A549 (cell line): Measurements from ENCODE around the gene FRS3. TPM values are rescaled to one million over a fixed set of nuclear protein-coding genes. Genes with fewer than 3 reads are reported as not detected.
A peak's percentile ranks its signal among the peaks of the same experiment; 100 is the strongest.

ENCODE experiments used
- ATAC-seq, 2 experiments: fragments of 200-7000 bp in 1 of 2; fragments of >200 bp in 1 of 2; cut with Nextera tagmentation in 1 of 2; cut with Tn5 transposase in 1 of 2; 3 replicates each; pipeline versions ENCODE4 v1.8.0 to v1.9.1; 2018 to 2020; ENCODE audit warnings: mild to moderate bottlenecking in 1 of 2, moderate library complexity in 1 of 2
- CTCF ChIA-PET: fragments of 300-600 bp; sonication (Branson Sonifier 250); formaldehyde crosslinking; extraction: SDS; loops from one replicate; lab custom pipeline; 2021; ENCODE audit warnings: antibody characterized with exemption, inconsistent platforms; lab: Yijun Ruan, JAX
- POLR2A ChIA-PET: fragments of 350-600 bp; formaldehyde crosslinking; extraction: SDS; loops from one replicate; lab custom pipeline; 2021; ENCODE audit warnings: antibody characterized with exemption, inconsistent platforms; lab: Yijun Ruan, JAX
- DNase-seq, 2 experiments: peaks; one replicate each; pipeline versions ENCODE4 v3.0.0 to v3.0.0-alpha.2; 2011 to 2016; ENCODE audit warnings: low read depth in 1 of 2, low spot score in 1 of 2
- FAIRE-seq: peaks from 2 replicates; lab custom pipeline; 2011; peaks lifted over from hg19 to GRCh38; lab: Jason Lieb, UNC
- H3K27ac ChIP-seq, 2 experiments: fragments of >200 bp; sonication (Bioruptor Twin); formaldehyde crosslinking; 3 replicates each; pipeline ENCODE4 v1.5.1; 2016 to 2017
- H3K4me1 ChIP-seq: fragments of >200 bp; sonication (Bioruptor Twin); formaldehyde crosslinking; 3 replicates; pipeline ENCODE4 v1.6.1; 2016
- H3K4me2 ChIP-seq: fragments of >200 bp; sonication (Bioruptor Twin); formaldehyde crosslinking; 3 replicates; pipeline ENCODE4 v1.6.1; 2016
- H3K4me3 ChIP-seq: fragments of >200 bp; sonication (Bioruptor Twin); formaldehyde crosslinking; 3 replicates; pipeline ENCODE4 v1.5.1; 2016
- H3K9me3 ChIP-seq: fragments of >200 bp; sonication (Bioruptor Twin); formaldehyde crosslinking; 3 replicates; pipeline ENCODE4 v1.6.1; 2016
- CHD2 ChIP-seq: fragments of 150-350 bp; IDR thresholded peaks from 2 replicates; pipeline ENCODE4 v1.6.1; 2014; ENCODE audit warnings: low read length; ENCODE audit not compliant: partially characterized antibody
- EHF ChIP-seq: fragments of 250-450 bp; sonication (Bioruptor Pico); IDR thresholded peaks from 2 replicates; pipeline ENCODE4 v1.5.0; 2020; ENCODE audit warnings: mild to moderate bottlenecking
- ESRRA ChIP-seq: fragments of 150-350 bp; IDR thresholded peaks from 2 replicates; pipeline ENCODE4 v1.6.1; 2014; ENCODE audit warnings: mild to moderate bottlenecking, low read length, borderline replicate concordance
- FOSB ChIP-seq: fragments of 250-450 bp; sonication (Bioruptor Pico); IDR thresholded peaks from 2 replicates; pipeline ENCODE4 v1.5.0; 2020; ENCODE audit warnings: mild to moderate bottlenecking, moderate library complexity
- FOSL2 ChIP-seq, 2 experiments: fragments of 450-650 bp in 1 of 2; fragments of >200 bp in 1 of 2; sonication (Bioruptor Twin) in 1 of 2; formaldehyde crosslinking; IDR thresholded peaks; 2 replicates each; pipeline versions ENCODE4 v1.5.0 to v1.6.1; 2016 to 2020; ENCODE audit warnings: mild to moderate bottlenecking in 1 of 2, moderate library complexity in 1 of 2
- HEYL ChIP-seq: fragments of 250-450 bp; sonication (Bioruptor Pico); IDR thresholded peaks from 2 replicates; pipeline ENCODE4 v1.8.0; 2021; ENCODE audit warnings: mild to moderate bottlenecking, moderate library complexity
- HOXA7 ChIP-seq: fragments of 250-450 bp; sonication (Bioruptor Pico); IDR thresholded peaks from 2 replicates; pipeline ENCODE4 v1.5.0; 2020; ENCODE audit warnings: mild to moderate bottlenecking, moderate library complexity
- HOXB13 ChIP-seq: fragments of 250-450 bp; sonication (Bioruptor Pico); IDR thresholded peaks from 2 replicates; pipeline ENCODE4 v1.5.0; 2020; ENCODE audit warnings: low read depth, mild to moderate bottlenecking, moderate library complexity
- JUN ChIP-seq, 2 experiments: fragments of >200 bp; sonication (Bioruptor Twin); formaldehyde crosslinking; IDR thresholded peaks; 2 replicates in 1 of 2; 3 replicates in 1 of 2; pipeline ENCODE4 v1.6.1; 2016 to 2017
- MAFK ChIP-seq: fragments of 450-650 bp; IDR thresholded peaks from 2 replicates; pipeline ENCODE4 v1.6.1; 2014; ENCODE audit not compliant: partially characterized antibody
- NFE2L2 ChIP-seq: fragments of 150-350 bp; conservative IDR thresholded peaks from 2 replicates; pipeline ENCODE4 v1.6.1; 2014; ENCODE audit warnings: low read length
- POLR2A ChIP-seq: IDR thresholded peaks from 2 replicates; pipeline ENCODE4 v1.6.1; 2012; ENCODE audit warnings: mild to moderate bottlenecking, low read length
- RARB ChIP-seq: fragments of 250-450 bp; sonication (Bioruptor Pico); IDR thresholded peaks from 2 replicates; pipeline ENCODE4 v1.8.0; 2021; ENCODE audit warnings: mild to moderate bottlenecking, moderate library complexity
- REST ChIP-seq: fragments of 200-600 bp; sonication (generic); IDR thresholded peaks from 2 replicates; pipeline ENCODE4 v1.6.1; 2016; ENCODE audit warnings: antibody characterized with exemption, mild to moderate bottlenecking, moderate library complexity
- SMC3 ChIP-seq: fragments of >200 bp; sonication (Bioruptor Twin); formaldehyde crosslinking; IDR thresholded peaks from 3 replicates; pipeline ENCODE4 v1.6.1; 2018; ENCODE audit warnings: inconsistent platforms
- TP53 ChIP-seq: fragments of 250-450 bp; sonication (Bioruptor Pico); IDR thresholded peaks from 2 replicates; pipeline ENCODE4 v1.5.0; 2021; ENCODE audit warnings: mild to moderate bottlenecking, moderate library complexity
- USF2 ChIP-seq: fragments of 450-650 bp; IDR thresholded peaks from 2 replicates; pipeline ENCODE4 v1.6.1; 2014; ENCODE audit warnings: antibody characterized with exemption
- ZFP36 ChIP-seq: fragments of 450-650 bp; IDR thresholded peaks from 2 replicates; pipeline ENCODE4 v1.6.1; 2014; ENCODE audit warnings: borderline replicate concordance; ENCODE audit not compliant: partially characterized antibody
- ZNF302 ChIP-seq: fragments of 250-450 bp; sonication (Bioruptor Pico); IDR thresholded peaks from 2 replicates; pipeline ENCODE4 v1.9.0; 2021; ENCODE audit warnings: inconsistent platforms, mild to moderate bottlenecking, moderate library complexity
- WGBS: methylation state at CpG from one replicate; pipeline ENCODE4 v1.1.6; 2017; ENCODE audit errors: missing lambda C conversion rate; 5-methylcytosine and 5-hydroxymethylcytosine counted together
- polyA plus RNA-seq, 4 experiments: library from polyadenylated mRNA; depleted of rRNA in 3 of 4; stranded (reverse); fragments of >200 nt; fragmentation: RNase III in 1 of 4; extraction: RNeasy Plus Mini Kit Qiagen cat#74134 plus additional on column Dnase treatment in 1 of 4; gene quantifications; 2 replicates in 3 of 4; 3 replicates in 1 of 4; pipeline ENCODE4 v1.2.3, GENCODE V29; 2011 to 2017
- TF ChIP-seq, protein P1 (sequence below): fragments of 250-450 bp; sonication (Bioruptor Pico); IDR thresholded peaks from 2 replicates; pipeline ENCODE4 v1.5.0; 2020; ENCODE audit warnings: low read depth, mild to moderate bottlenecking, moderate library complexity
- TF ChIP-seq, protein P2 (sequence below): fragments of >200 bp; sonication (Bioruptor Twin); formaldehyde crosslinking; IDR thresholded peaks from 2 replicates; pipeline ENCODE4 v1.6.1; 2016
- TF ChIP-seq, protein P3 (sequence below): fragments of >200 bp; sonication (Bioruptor Twin); formaldehyde crosslinking; IDR thresholded peaks from 3 replicates; pipeline ENCODE4 v1.5.1; 2016

The FRS3 gene
- polyA plus RNA-seq, 2 of the 4 experiments (the other 2 are of a cell fraction) = 1.9 to 2.0 TPM

DNA sequence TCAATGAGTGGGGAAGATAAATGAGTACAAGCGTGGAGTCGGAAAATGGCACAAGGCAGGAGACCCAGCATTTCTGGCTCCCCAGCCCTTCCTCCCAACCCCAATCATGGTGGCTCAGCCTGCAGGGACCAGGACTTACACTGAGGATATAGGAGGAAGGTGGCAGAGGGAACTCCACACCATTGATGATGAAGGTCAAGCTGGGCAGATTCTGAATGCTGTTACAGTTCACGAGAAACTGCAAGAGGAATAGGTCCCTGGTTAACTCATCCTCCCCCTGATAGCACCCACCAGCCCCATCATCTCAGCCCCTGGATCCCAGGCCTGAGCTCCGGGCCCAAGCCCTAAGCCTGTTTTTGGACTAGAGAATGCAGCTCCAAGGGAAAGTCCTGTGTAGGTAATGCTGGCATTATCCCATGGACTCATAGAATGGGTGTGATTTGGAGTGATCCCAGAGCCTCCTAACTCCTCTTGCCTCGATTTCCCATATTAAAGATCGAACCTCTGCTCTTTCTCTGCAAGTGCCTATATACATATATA, 42.0 kb downstream of the FRS3 start:
- TF ChIP-seq FOSB (CRISPR knock-in tag) (no peak), TP53 (CRISPR knock-in tag) (no peak), MAFK (no peak), NFE2L2 (no peak), HEYL (CRISPR knock-in tag) (no peak), SMC3 (no peak), ZNF302 (CRISPR knock-in tag) (no peak), CHD2 (no peak), USF2 (no peak), RARB (CRISPR knock-in tag) (no peak)
- TF ChIP-seq, protein P1, sequence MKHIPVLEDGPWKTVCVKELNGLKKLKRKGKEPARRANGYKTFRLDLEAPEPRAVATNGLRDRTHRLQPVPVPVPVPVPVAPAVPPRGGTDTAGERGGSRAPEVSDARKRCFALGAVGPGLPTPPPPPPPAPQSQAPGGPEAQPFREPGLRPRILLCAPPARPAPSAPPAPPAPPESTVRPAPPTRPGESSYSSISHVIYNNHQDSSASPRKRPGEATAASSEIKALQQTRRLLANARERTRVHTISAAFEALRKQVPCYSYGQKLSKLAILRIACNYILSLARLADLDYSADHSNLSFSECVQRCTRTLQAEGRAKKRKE (CRISPR knock-in tag) = no peak
- Histone ChIP-seq H3K4me3 (no peak overlapping the region), H3K4me1 (peaks cover 39% of the 10 kb centered on the region), H3K9me3 (no peaks in the 10 kb centered on the region), H3K4me2 (no peak overlapping the region), H3K27ac (no peak overlapping the region)
- WGBS = 83% methylated on average over 5 of the region's 6 CpGs
- ChIA-PET CTCF (interaction anchor here (0.8 to 1.0 kb wide), 2 partner anchors 38 to 366 kb away, joined by 3 to 4 read pairs; no protein-coding TSS in a partner anchor), POLR2A (no interaction called here)
- DNase-seq (no peak), FAIRE-seq (no peak), ATAC-seq (no peak)

- DNase-seq (no peak), FAIRE-seq (no peak), ATAC-seq (no peak)
- 78% methylated on average over 13 of the region's 13 CpGs for WGBS
- H3K4me1 ChIP-seq = peaks cover 39% of the 10 kb centered on the region
- CTCF ChIA-PET = interaction anchor here (1.0 to 3.9 kb wide), 5 partner anchors 9 to 365 kb away, joined by 3 to 18 read pairs (median 8); no protein-coding TSS in a partner anchor
- TF ChIP-seq ZFP36 (peak; percentile 25), ZNF302 (CRISPR knock-in tag) (no peak), USF2 (no peak)
- H3K27ac ChIP-seq = no peak overlapping the region
- no peaks in the 10 kb centered on the region for H3K9me3 ChIP-seq
- H3K4me2 ChIP-seq = no peak overlapping the region
- H3K4me3 ChIP-seq = no peak overlapping the region
- POLR2A ChIA-PET = no interaction called here
Measured at GRCh38 chr6:41736800-41737555, 42.7 kb downstream of the FRS3 start.

DNA sequence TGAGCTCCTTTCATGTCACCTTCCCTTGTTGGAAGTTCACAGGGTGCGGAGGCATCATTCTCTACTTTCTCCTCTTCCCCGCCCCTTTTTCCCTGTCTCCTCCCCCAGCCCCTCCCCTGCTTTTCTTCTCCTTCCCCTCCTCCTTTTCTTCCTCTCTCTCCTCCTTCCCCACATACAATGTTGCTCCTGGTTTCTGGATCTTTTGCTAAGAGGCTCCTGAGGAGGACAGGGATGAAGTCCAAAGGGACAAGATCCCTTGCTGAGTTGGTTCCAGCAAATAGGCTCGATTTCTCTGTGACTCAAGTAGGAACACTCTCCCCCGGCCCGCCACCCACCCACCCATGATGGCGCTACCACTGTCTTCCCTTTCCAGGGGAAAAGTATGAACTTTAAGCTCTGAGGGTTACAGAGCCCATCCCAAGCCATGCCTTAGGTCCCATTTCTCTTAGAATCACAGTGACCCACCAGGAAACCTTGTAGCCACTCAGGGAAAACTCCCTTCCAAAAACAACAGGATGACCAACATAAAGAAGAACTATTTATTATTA, 43.4 kb downstream of the FRS3 start:
- DNase-seq (no peak), FAIRE-seq (no peak), ATAC-seq (no peak)
- ChIA-PET CTCF (interaction anchor here (1.2 to 4.1 kb wide), 6 partner anchors 9 to 50 kb away, joined by 3 to 54 read pairs (median 8); no protein-coding TSS in a partner anchor), POLR2A (no interaction called here)
- WGBS = 75% methylated on average over 5 of the region's 6 CpGs
- TF ChIP-seq, protein P2, sequence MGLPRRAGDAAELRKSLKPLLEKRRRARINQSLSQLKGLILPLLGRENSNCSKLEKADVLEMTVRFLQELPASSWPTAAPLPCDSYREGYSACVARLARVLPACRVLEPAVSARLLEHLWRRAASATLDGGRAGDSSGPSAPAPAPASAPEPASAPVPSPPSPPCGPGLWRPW = no peak
- TF ChIP-seq POLR2A (no peak), TP53 (CRISPR knock-in tag) (no peak), FOSB (CRISPR knock-in tag) (no peak), HOXA7 (CRISPR knock-in tag) (no peak), EHF (CRISPR knock-in tag) (no peak), ZNF302 (CRISPR knock-in tag) (no peak), FOSL2 (IDR thresholded peaks at IDR 0.05) (no peak), FOSL2 (CRISPR knock-in tag; IDR thresholded peaks at IDR 0.05) (no peak), CHD2 (no peak), HOXB13 (CRISPR knock-in tag) (no peak), NFE2L2 (no peak), ESRRA (no peak), JUN (IDR thresholded peaks at IDR 0.05) (no peak), REST (no peak)
- TF ChIP-seq, protein P3, sequence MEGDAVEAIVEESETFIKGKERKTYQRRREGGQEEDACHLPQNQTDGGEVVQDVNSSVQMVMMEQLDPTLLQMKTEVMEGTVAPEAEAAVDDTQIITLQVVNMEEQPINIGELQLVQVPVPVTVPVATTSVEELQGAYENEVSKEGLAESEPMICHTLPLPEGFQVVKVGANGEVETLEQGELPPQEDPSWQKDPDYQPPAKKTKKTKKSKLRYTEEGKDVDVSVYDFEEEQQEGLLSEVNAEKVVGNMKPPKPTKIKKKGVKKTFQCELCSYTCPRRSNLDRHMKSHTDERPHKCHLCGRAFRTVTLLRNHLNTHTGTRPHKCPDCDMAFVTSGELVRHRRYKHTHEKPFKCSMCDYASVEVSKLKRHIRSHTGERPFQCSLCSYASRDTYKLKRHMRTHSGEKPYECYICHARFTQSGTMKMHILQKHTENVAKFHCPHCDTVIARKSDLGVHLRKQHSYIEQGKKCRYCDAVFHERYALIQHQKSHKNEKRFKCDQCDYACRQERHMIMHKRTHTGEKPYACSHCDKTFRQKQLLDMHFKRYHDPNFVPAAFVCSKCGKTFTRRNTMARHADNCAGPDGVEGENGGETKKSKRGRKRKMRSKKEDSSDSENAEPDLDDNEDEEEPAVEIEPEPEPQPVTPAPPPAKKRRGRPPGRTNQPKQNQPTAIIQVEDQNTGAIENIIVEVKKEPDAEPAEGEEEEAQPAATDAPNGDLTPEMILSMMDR = no peak
- Histone ChIP-seq H3K9me3 (no peaks in the 10 kb centered on the region), H3K4me2 (peak overlapping the region; percentile 100), H3K27ac (peak overlapping the region in 1 of 2 experiments; percentile 59; a peak in 2 of 6 replicates), H3K4me1 (peaks cover 38% of the 10 kb centered on the region), H3K4me3 (peak overlapping the region; percentile 90)
